Naive thymus-derived CD8-positive, alpha-beta T cell (primary cell): Measurements from ENCODE around the gene SENP1. TPM values are rescaled to one million over a fixed set of nuclear protein-coding genes. Genes with fewer than 3 reads are reported as not detected.
"Not testable (repeated sequence)": the region's sequence is repeated elsewhere in the genome, so short reads cannot be mapped to it uniquely, and the experiment has no call there.

Source experiments
- ATAC-seq, 2 donors: fragments of 150-1000 bp; cut with Tn5 transposase in 1 of 2; sonication (Bioruptor Pico), chemical (Tn5 transposase) in 1 of 2; 1 replicate in 1 of 2; 2 replicates in 1 of 2; pipeline ENCODE4 v1.10.0; 2021; ENCODE audit warnings: mild to moderate bottlenecking in 2 of 2, moderate library complexity in 2 of 2
- POLR2A ChIA-PET: fragments of 350-600 bp; sonication (Branson Sonifier 250); formaldehyde crosslinking; loops from one replicate; lab custom pipeline; 2021; ENCODE audit warnings: antibody characterized with exemption; lab: Charles Lee
- DNase-seq, 10 donors: peaks; one replicate each; pipeline versions ENCODE4 v3.0.0 to v3.0.0-alpha.2; 2020 to 2022
- H3K27ac Mint-ChIP-seq, 10 donors: one replicate each; pipeline ENCODE4 v1.8.0; 2020 to 2022; ENCODE audit warnings: mild to moderate bottlenecking in 10 of 10, mixed read lengths in 10 of 10, moderate library complexity in 4 of 10, inconsistent platforms in 1 of 10
- H3K27me3 Mint-ChIP-seq, 5 donors: one replicate each; pipeline ENCODE4 v1.8.0; 2021 to 2022; ENCODE audit warnings: mixed read lengths in 5 of 5
- H3K36me3 Mint-ChIP-seq, 3 donors: one replicate each; pipeline ENCODE4 v1.8.0; 2020 to 2022; ENCODE audit warnings: mixed read lengths in 3 of 3, mild to moderate bottlenecking in 2 of 3, inconsistent platforms in 1 of 3
- H3K4me1 Mint-ChIP-seq, 4 donors: one replicate each; pipeline ENCODE4 v1.8.0; 2021 to 2022; ENCODE audit warnings: mixed read lengths in 4 of 4
- H3K4me3 Mint-ChIP-seq, 10 donors: one replicate each; pipeline ENCODE4 v1.8.0; 2020 to 2022; ENCODE audit warnings: mild to moderate bottlenecking in 10 of 10, mixed read lengths in 10 of 10, moderate library complexity in 6 of 10, inconsistent platforms in 1 of 10
- H3K9me3 Mint-ChIP-seq, 9 donors: one replicate each; pipeline ENCODE4 v1.8.0; 2020 to 2022; ENCODE audit warnings: mixed read lengths in 9 of 9, mild to moderate bottlenecking in 3 of 9, inconsistent platforms in 1 of 9, moderate library complexity in 1 of 9
- polyA plus RNA-seq, 3 donors: library from polyadenylated mRNA; unstranded; fragments of 300-500 nt; fragmentation: Illumina TruSeq; gene quantifications; one replicate each; pipeline ENCODE4 v1.2.3, GENCODE V29; 2021
- total RNA-seq, 8 experiments: library from RNA in 2 of 8; stranded (reverse) in 2 of 8; gene quantifications; one replicate each; pipeline ENCODE4 v1.2.3 and lab custom pipeline; 2021 to 2026

SENP1 gene
- total and polyA plus RNA-seq, 5 experiments from 2014 or later, result 9.9 to 37.0 (median 11.9) TPM

- H3K4me1 Mint-ChIP-seq, result peaks cover 0 to 6% (median 0%) of the 10 kb centered on the region in 4 donors
- no peak for ATAC-seq
- POLR2A ChIA-PET, result no interaction called here
- H3K9me3 Mint-ChIP-seq, result no peaks in the 10 kb centered on the region
- no peak for DNase-seq
- H3K27ac Mint-ChIP-seq, result no peak overlapping the region
- no peaks in the 10 kb centered on the region for H3K27me3 Mint-ChIP-seq
- H3K4me3 Mint-ChIP-seq, result no peak overlapping the region
- peaks cover 4 to 33% (median 5%) of the 10 kb centered on the region in 3 donors for H3K36me3 Mint-ChIP-seq
These were observed 20.1 kb upstream of the SENP1 start for GRCh38 chr12:48125985-48126384.

- DNase-seq, POLR2A ChIA-PET, H3K4me1 Mint-ChIP-seq, H3K9me3 Mint-ChIP-seq, H3K27ac Mint-ChIP-seq, H3K27me3 Mint-ChIP-seq, ATAC-seq, H3K4me3 Mint-ChIP-seq: not testable (repeated sequence)
- peaks cover 4 to 29% (median 5%) of the 10 kb centered on the region in 3 donors for H3K36me3 Mint-ChIP-seq
These were observed 19.7 kb upstream of the SENP1 start for GRCh38 chr12:48125542-48125941.

GRCh38 chr12:48123169-48123568 is 17.3 kb upstream of the SENP1 start:
- Mint-ChIP-seq H3K9me3 (no peaks in the 10 kb centered on the region), H3K27me3 (peaks cover 0 to 2% (median 0%) of the 10 kb centered on the region in 5 donors), H3K4me3 (no peak overlapping the region), H3K36me3 (peaks cover 4 to 26% (median 5%) of the 10 kb centered on the region in 3 donors), H3K27ac (no peak overlapping the region), H3K4me1 (peaks cover 17 to 21% (median 21%) of the 10 kb centered on the region in 4 donors)
- POLR2A ChIA-PET, result no interaction called here
- DNase-seq (no peak), ATAC-seq (no peak)

- no peak overlapping the region for H3K4me3 Mint-ChIP-seq
- peaks cover 17 to 23% (median 21%) of the 10 kb centered on the region in 4 donors for H3K4me1 Mint-ChIP-seq
- no peak overlapping the region for H3K27ac Mint-ChIP-seq
- H3K27me3 Mint-ChIP-seq, result peaks cover 0 to 3% (median 2%) of the 10 kb centered on the region in 5 donors
- H3K9me3 Mint-ChIP-seq, result no peaks in the 10 kb centered on the region
- POLR2A ChIA-PET, result no interaction called here
- no peak for ATAC-seq
- DNase-seq, result no peak
- peaks cover 4 to 24% (median 5%) of the 10 kb centered on the region in 3 donors for H3K36me3 Mint-ChIP-seq
These were observed 16.4 kb upstream of the SENP1 start for GRCh38 chr12:48122065-48122834.

- no peak for ATAC-seq
- no peak overlapping the region for H3K4me3 Mint-ChIP-seq
- H3K27ac Mint-ChIP-seq, result no peak overlapping the region
These were observed 15.6 kb upstream of the SENP1 start for GRCh38 chr12:48121522-48121921.

GRCh38 chr12:48119834-48120195 is 13.9 kb upstream of the SENP1 start:
- Mint-ChIP-seq H3K4me3 (peak overlapping the region; percentile 90 to 99 (median 96)), H3K4me1 (peaks cover 17 to 23% (median 21%) of the 10 kb centered on the region in 4 donors), H3K9me3 (no peaks in the 10 kb centered on the region), H3K36me3 (peaks cover 4 to 14% (median 5%) of the 10 kb centered on the region in 3 donors), H3K27ac (peak overlapping the region in 2 of 10 donors; percentile 32 to 53), H3K27me3 (peaks cover 3 to 12% (median 10%) of the 10 kb centered on the region in 5 donors)
- no peak for ATAC-seq
- POLR2A ChIA-PET, result interaction anchor here (2.2 kb wide), 1 partner anchor 14 kb away, joined by 13 read pairs; the partner anchor contains the start of gene SENP1
- no peak for DNase-seq

More at GRCh38 chr12:48121522-48121921, 15.6 kb upstream of the SENP1 start:
- H3K36me3 Mint-ChIP-seq, result peaks cover 4 to 24% (median 5%) of the 10 kb centered on the region in 3 donors
- POLR2A ChIA-PET, result interaction anchor here (1.0 to 1.2 kb wide), 2 partner anchors 13 to 16 kb away, joined by 3 to 4 read pairs; partner anchors contain the start of gene SENP1
- no peaks in the 10 kb centered on the region for H3K9me3 Mint-ChIP-seq
- H3K27me3 Mint-ChIP-seq, result peaks cover 0 to 6% (median 2%) of the 10 kb centered on the region in 5 donors
- H3K4me1 Mint-ChIP-seq, result peaks cover 17 to 23% (median 21%) of the 10 kb centered on the region in 4 donors
- no peak for DNase-seq

GRCh38 chr12:48119078-48119833 is 13.4 kb upstream of the SENP1 start, which contains the start of gene PFKM:
Gene PFKM (plus strand): TSS chr12:48119364. CDS start chr12:48122775, 3,411 bp downstream.
- H3K27me3 Mint-ChIP-seq, result peaks cover 6 to 17% (median 15%) of the 10 kb centered on the region in 5 donors
- peak; percentile 8 to 76 (median 45) for DNase-seq
- POLR2A ChIA-PET, result interaction anchor here (2.2 kb wide), 1 partner anchor 13 kb away, joined by 13 read pairs; the partner anchor contains the start of gene SENP1
- H3K36me3 Mint-ChIP-seq, result peaks cover 3 to 13% (median 9%) of the 10 kb centered on the region in 3 donors
- peak within 1 kb of the TSS; percentile 90 to 99 (median 96) for H3K4me3 Mint-ChIP-seq
- peak; percentile 94 to 100 for ATAC-seq
- H3K4me1 Mint-ChIP-seq, result peaks cover 16 to 23% (median 21%) of the 10 kb centered on the region in 4 donors
- H3K27ac Mint-ChIP-seq, result peak within 1 kb of the TSS in 9 of 10 donors; percentile 53 to 95 (median 80)
- H3K9me3 Mint-ChIP-seq, result no peaks in the 10 kb centered on the region

GRCh38 chr12:48118284-48118871 is 12.5 kb upstream of the SENP1 start:
- H3K4me3 Mint-ChIP-seq, result peak overlapping the region; percentile 90 to 99 (median 96)
- no peak for ATAC-seq
- H3K4me1 Mint-ChIP-seq, result peaks cover 15 to 23% (median 21%) of the 10 kb centered on the region in 4 donors

GRCh38 chr12:48115957-48116356 is 10.1 kb upstream of the SENP1 start:
- H3K9me3 Mint-ChIP-seq, result no peaks in the 10 kb centered on the region
- H3K27ac Mint-ChIP-seq, result peak overlapping the region in 1 of 10 donors; percentile 24
- peaks cover 0 to 5% (median 2%) of the 10 kb centered on the region in 3 donors for H3K36me3 Mint-ChIP-seq
- DNase-seq (no peak), ATAC-seq (no peak)
- H3K4me3 Mint-ChIP-seq, result no peak overlapping the region
- peaks cover 6 to 21% (median 18%) of the 10 kb centered on the region in 5 donors for H3K27me3 Mint-ChIP-seq
- H3K4me1 Mint-ChIP-seq, result peaks cover 11 to 23% (median 21%) of the 10 kb centered on the region in 4 donors
- POLR2A ChIA-PET, result no interaction called here

More at GRCh38 chr12:48118284-48118871, 12.5 kb upstream of the SENP1 start:
- H3K36me3 Mint-ChIP-seq, result peaks cover 0 to 8% (median 8%) of the 10 kb centered on the region in 3 donors
- POLR2A ChIA-PET, result interaction anchor here (2.2 kb wide), 1 partner anchor 12 kb away, joined by 13 read pairs; the partner anchor contains the start of gene SENP1
- H3K9me3 Mint-ChIP-seq, result no peaks in the 10 kb centered on the region
- DNase-seq, result no peak
- H3K27ac Mint-ChIP-seq, result peak overlapping the region in 8 of 10 donors; percentile 53 to 95 (median 81)
- peaks cover 6 to 21% (median 18%) of the 10 kb centered on the region in 5 donors for H3K27me3 Mint-ChIP-seq

GRCh38 chr12:48111312-48111693 is 5.4 kb upstream of the SENP1 start:
- H3K9me3 Mint-ChIP-seq, H3K36me3 Mint-ChIP-seq, DNase-seq, H3K4me3 Mint-ChIP-seq, H3K27ac Mint-ChIP-seq, ATAC-seq: not testable (repeated sequence)
- peaks cover 11 to 27% (median 16%) of the 10 kb centered on the region in 4 donors for H3K4me1 Mint-ChIP-seq
- H3K27me3 Mint-ChIP-seq, result peaks cover 4 to 19% (median 15%) of the 10 kb centered on the region in 5 donors
- POLR2A ChIA-PET, result interaction anchor here (1.4 kb wide), 1 partner anchor 41 kb away, joined by 3 read pairs; no protein-coding TSS in a partner anchor

- Mint-ChIP-seq H3K27me3 (peaks cover 4 to 16% (median 12%) of the 10 kb centered on the region in 5 donors), H3K9me3 (no peaks in the 10 kb centered on the region), H3K27ac (no peak overlapping the region), H3K36me3 (peaks cover 0 to 5% (median 0%) of the 10 kb centered on the region in 3 donors), H3K4me3 (no peak overlapping the region), H3K4me1 (peaks cover 13 to 28% (median 17%) of the 10 kb centered on the region in 4 donors)
- no peak for DNase-seq
- no peak for ATAC-seq
- POLR2A ChIA-PET, result interaction anchor here (1.3 to 1.4 kb wide), 2 partner anchors 42 to 47 kb away, joined by 3 read pairs; partner anchors contain the start of gene ASB8
These were observed 4.9 kb upstream of the SENP1 start for GRCh38 chr12:48110691-48111311.
